GM10266 (cell line): Measurements from ENCODE around the gene GPC6.

Source experiments
- DNase-seq: peaks from one replicate; pipeline ENCODE4 v3.0.0; 2012; ENCODE audit errors: extremely low spot score
- CTCF ChIP-seq: IDR thresholded peaks from 2 replicates; pipeline ENCODE4 v1.5.1; 2012; ENCODE audit warnings: mild to moderate bottlenecking, low read depth; ENCODE audit not compliant: control insufficient read depth, insufficient read depth; ENCODE audit errors: missing control alignments

GPC6 gene

DNA sequence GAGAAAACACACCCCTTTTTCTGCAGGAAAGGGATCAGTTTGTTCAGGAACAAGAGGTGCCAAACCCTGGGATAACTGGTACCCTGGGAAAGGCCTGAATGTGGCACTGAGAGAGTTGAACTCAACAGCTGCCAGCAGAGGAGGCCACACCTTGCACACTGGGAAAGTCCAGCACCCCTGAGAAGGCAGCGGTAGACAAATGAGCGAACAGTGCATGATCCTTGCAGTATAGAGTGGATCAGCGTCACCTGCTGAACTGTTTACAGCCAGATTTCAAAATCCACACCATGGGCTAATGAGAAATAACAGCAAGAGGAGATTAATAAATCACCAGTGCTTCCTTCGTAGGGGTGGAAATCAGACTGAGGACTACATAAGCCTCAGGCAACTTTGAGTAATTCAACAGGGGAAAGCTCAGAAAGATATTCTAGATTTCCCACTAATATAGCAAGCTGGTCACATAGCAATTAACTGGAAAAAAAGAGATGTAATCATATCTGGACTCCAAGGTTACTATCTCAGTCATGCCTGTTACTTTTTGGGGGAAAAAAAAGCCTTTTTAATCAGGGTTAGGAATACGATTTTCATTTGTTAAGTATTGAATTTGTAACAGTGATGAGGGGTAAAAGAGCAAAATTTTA is 1200.8 kb downstream of the GPC6 start:
- DNase-seq = no peak
- TF ChIP-seq CTCF = no peak

- DNase-seq = no peak
- TF ChIP-seq CTCF = no peak
These were observed 1205.0 kb downstream of the GPC6 start for GRCh38 chr13:94431574-94431973.

- DNase-seq = no peak
- no peak for TF ChIP-seq CTCF
These were observed 1205.4 kb downstream of the GPC6 start for GRCh38 chr13:94431987-94432386.

- no peak for TF ChIP-seq CTCF
- DNase-seq = peak; percentile 12
These were observed 1206.7 kb downstream of the GPC6 start for GRCh38 chr13:94433055-94433961.

- peak; percentile 30 for DNase-seq
- TF ChIP-seq CTCF = peak; percentile 49
These were observed 1209.1 kb downstream of the GPC6 start for GRCh38 chr13:94435604-94436226.

GRCh38 chr13:94444826-94445225 is 1218.2 kb downstream of the GPC6 start:
- TF ChIP-seq CTCF = no peak
- DNase-seq = no peak

GRCh38 chr13:94454334-94454733 is 1227.7 kb downstream of the GPC6 start:
- TF ChIP-seq CTCF = no peak
- no peak for DNase-seq
